ENCODE results near the gene PHRF1.
"Not testable (repeated sequence)": the region's sequence is repeated elsewhere in the genome, so short reads cannot be mapped to it uniquely, and the experiment has no call there.

PHRF1 gene

GRCh38 chr11:646214-646613, 69.9 kb downstream of the PHRF1 start:
- Histone ChIP-seq H3K4me2 (peak overlapping the region; percentile 82), H3K9me3 (no peaks in the 10 kb centered on the region), H3K27ac (0 out of 2 replicates have a peak overlapping the region, but pooled peaks have one; percentile 22), H3K4me3 (no peak overlapping the region), H3K4me1 (peaks cover 46% of the 10 kb centered on the region), H3K27me3 (peaks cover 11% of the 10 kb centered on the region), H4K20me1 (peaks cover 62% of the 10 kb centered on the region), H3K9ac (no peak overlapping the region), H3K36me3 (peaks cover 80% of the 10 kb centered on the region)
- no peak for TF ChIP-seq Cebpa-rat (IDR thresholded peaks at IDR 0.05)

GRCh38 chr11:647672-648158, 71.4 kb downstream of the PHRF1 start:
- not testable (repeated sequence) for H3K27ac ChIP-seq, H3K4me3 ChIP-seq, H3K27me3 ChIP-seq, H3K4me2 ChIP-seq, H3K9me3 ChIP-seq, H3K9ac ChIP-seq
- peaks cover 77% of the 10 kb centered on the region for H3K36me3 ChIP-seq
- peaks cover 47% of the 10 kb centered on the region for H4K20me1 ChIP-seq
- peaks cover 33% of the 10 kb centered on the region for H3K4me1 ChIP-seq

GRCh38 chr11:650482-650881, 74.2 kb downstream of the PHRF1 start:
- Histone ChIP-seq H3K9ac (no peak overlapping the region), H3K4me3 (no peak overlapping the region), H4K20me1 (peaks cover 37% of the 10 kb centered on the region), H3K4me1 (peaks cover 21% of the 10 kb centered on the region), H3K36me3 (peaks cover 81% of the 10 kb centered on the region), H3K27me3 (no peaks in the 10 kb centered on the region), H3K9me3 (no peaks in the 10 kb centered on the region), H3K4me2 (no peak overlapping the region), H3K27ac (no peak overlapping the region)
- TF ChIP-seq Cebpa-rat (IDR thresholded peaks at IDR 0.05), result no peak

- H3K4me1 ChIP-seq, H3K4me3 ChIP-seq, H3K9ac ChIP-seq, H3K27ac ChIP-seq, H3K27me3 ChIP-seq, H3K4me2 ChIP-seq, H3K9me3 ChIP-seq: not testable (repeated sequence)
- H4K20me1 ChIP-seq, result peaks cover 40% of the 10 kb centered on the region
- peaks cover 95% of the 10 kb centered on the region for H3K36me3 ChIP-seq
These were observed 76.9 kb downstream of the PHRF1 start for GRCh38 chr11:653136-653535.

GRCh38 chr11:653837-654236, 77.6 kb downstream of the PHRF1 start:
- TF ChIP-seq Cebpa-rat (IDR thresholded peaks at IDR 0.05), result no peak
- Histone ChIP-seq H3K27me3 (no peaks in the 10 kb centered on the region), H3K4me2 (no peak overlapping the region), H4K20me1 (peaks cover 47% of the 10 kb centered on the region), H3K27ac (no peak overlapping the region), H3K9ac (no peak overlapping the region), H3K36me3 (peaks cover 96% of the 10 kb centered on the region), H3K9me3 (no peaks in the 10 kb centered on the region), H3K4me3 (no peak overlapping the region), H3K4me1 (no peaks in the 10 kb centered on the region)

GRCh38 chr11:654444-654843, 78.2 kb downstream of the PHRF1 start:
- H3K9me3 ChIP-seq, H3K4me2 ChIP-seq, H3K27ac ChIP-seq, H3K4me1 ChIP-seq, H3K9ac ChIP-seq, H3K27me3 ChIP-seq, H3K4me3 ChIP-seq: not testable (repeated sequence)
- Histone ChIP-seq H4K20me1 (peaks cover 53% of the 10 kb centered on the region), H3K36me3 (peaks cover 96% of the 10 kb centered on the region)

- H3K27me3 ChIP-seq, result no peaks in the 10 kb centered on the region
- H3K4me2 ChIP-seq, result no peak overlapping the region
- H3K9ac ChIP-seq, result no peak overlapping the region
- peaks cover 94% of the 10 kb centered on the region for H3K36me3 ChIP-seq
- H3K9me3 ChIP-seq, result no peaks in the 10 kb centered on the region
- H3K4me1 ChIP-seq, result peaks cover 11% of the 10 kb centered on the region
- H3K27ac ChIP-seq, result no peak overlapping the region
- H3K4me3 ChIP-seq, result no peak overlapping the region
- TF ChIP-seq Cebpa-rat (IDR thresholded peaks at IDR 0.05), result no peak
- H4K20me1 ChIP-seq, result peaks cover 61% of the 10 kb centered on the region
These were observed 78.9 kb downstream of the PHRF1 start for GRCh38 chr11:655036-655726.

- Histone ChIP-seq H3K9me3 (no peaks in the 10 kb centered on the region), H3K27me3 (no peaks in the 10 kb centered on the region), H3K27ac (no peak overlapping the region), H3K9ac (no peak overlapping the region), H3K4me1 (peaks cover 24% of the 10 kb centered on the region), H3K4me3 (no peak overlapping the region), H3K4me2 (no peak overlapping the region), H4K20me1 (peaks cover 73% of the 10 kb centered on the region), H3K36me3 (peaks cover 93% of the 10 kb centered on the region)
- no peak for TF ChIP-seq Cebpa-rat (IDR thresholded peaks at IDR 0.05)
These were observed 80.2 kb downstream of the PHRF1 start for GRCh38 chr11:656426-656825.

- TF ChIP-seq Cebpa-rat (IDR thresholded peaks at IDR 0.05), result no peak
- Histone ChIP-seq H3K27ac (no peak overlapping the region), H3K4me2 (no peak overlapping the region), H3K9ac (no peak overlapping the region), H3K4me1 (peaks cover 28% of the 10 kb centered on the region), H3K27me3 (no peaks in the 10 kb centered on the region), H4K20me1 (peaks cover 78% of the 10 kb centered on the region), H3K36me3 (peaks cover 94% of the 10 kb centered on the region), H3K4me3 (no peak overlapping the region), H3K9me3 (no peaks in the 10 kb centered on the region)
These were observed 80.6 kb downstream of the PHRF1 start for GRCh38 chr11:656866-657265.

GRCh38 chr11:657691-658126, 81.4 kb downstream of the PHRF1 start:
- Histone ChIP-seq H3K36me3 (peaks cover 96% of the 10 kb centered on the region), H3K9ac (no peak overlapping the region), H4K20me1 (peaks cover 86% of the 10 kb centered on the region), H3K27me3 (no peaks in the 10 kb centered on the region), H3K4me1 (peaks cover 28% of the 10 kb centered on the region), H3K4me2 (no peak overlapping the region), H3K27ac (no peak overlapping the region), H3K4me3 (no peak overlapping the region), H3K9me3 (no peaks in the 10 kb centered on the region)
- TF ChIP-seq Cebpa-rat (IDR thresholded peaks at IDR 0.05), result no peak
